ENCODE measurements around the gene TRMT11.
"Not testable (repeated sequence)": the region's sequence is repeated elsewhere in the genome, so short reads cannot be mapped to it uniquely, and the experiment has no call there.

The TRMT11 gene

DNA sequence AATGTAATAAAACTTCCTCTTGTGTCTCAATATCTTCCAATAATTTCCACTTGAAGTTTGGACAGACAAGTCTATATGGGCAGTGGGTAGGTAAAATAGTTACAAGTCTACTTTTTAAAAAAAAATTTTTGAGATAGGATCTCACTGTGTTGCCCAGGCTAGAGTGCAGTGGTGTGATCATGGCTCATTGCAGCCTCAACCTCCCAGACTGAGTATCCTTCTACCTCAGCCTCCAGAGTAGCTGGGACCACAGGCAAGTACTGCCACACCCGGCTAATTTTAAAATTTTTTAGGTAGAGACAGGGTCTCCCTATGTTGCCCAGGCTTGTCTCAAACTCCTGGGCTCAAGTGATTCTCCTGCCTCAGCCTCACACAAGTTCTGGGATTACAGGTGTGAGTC lies 13.9 kb upstream of the TRMT11 start:
- H3K4me3 ChIP-seq (ENCODE audit: low read length); H3K4me1 ChIP-seq (ENCODE audit: control insufficient read depth, insufficient read depth, low read length); DNase-seq (ENCODE audit: low read depth, low spot score); H3K27ac ChIP-seq (ENCODE audit: low read length); H3K27me3 ChIP-seq (ENCODE audit: control insufficient read depth, insufficient read depth, low read length); H3K9me3 ChIP-seq (ENCODE audit: control insufficient read depth, insufficient read depth, low read length); H3K36me3 ChIP-seq (ENCODE audit: control insufficient read depth, insufficient read depth, low read length): not testable (repeated sequence)
- no CpG with 5 or more reads among the region's 1 CpG for WGBS (ENCODE audit: insufficient coverage, insufficient read length)

DNA sequence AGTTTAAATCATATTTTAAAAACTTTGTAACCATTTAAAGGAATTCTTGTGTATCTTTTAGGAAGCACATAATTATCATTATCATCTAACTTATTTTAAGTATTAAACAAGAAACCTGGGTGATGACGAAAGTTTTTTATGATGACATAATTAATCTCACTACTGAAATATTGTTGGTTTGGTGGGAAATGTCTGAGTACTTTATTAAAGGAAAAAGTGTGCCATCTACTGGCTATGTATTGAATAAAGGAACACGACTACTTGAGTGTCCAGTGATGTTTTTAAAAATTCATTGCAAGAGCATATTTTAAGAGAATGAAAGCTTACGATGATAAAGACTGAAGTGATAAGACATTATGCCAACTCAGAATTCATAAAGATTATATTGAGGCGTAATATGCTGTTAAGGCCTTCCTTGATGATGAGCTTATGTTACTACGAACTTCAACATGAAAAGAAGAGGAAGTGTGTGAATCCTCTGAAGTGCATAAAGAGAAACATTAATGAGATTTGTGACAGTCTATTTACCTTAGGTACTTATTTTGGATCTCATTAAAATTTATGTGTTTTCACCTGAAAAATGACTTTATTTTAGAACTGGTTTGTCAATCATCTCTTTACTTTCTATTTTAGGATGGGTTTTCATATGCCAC lies 12.0 kb upstream of the TRMT11 start:
- H3K27ac ChIP-seq (ENCODE audit: low read length): no peak overlapping the region
- no peaks in the 10 kb centered on the region for H3K27me3 ChIP-seq (ENCODE audit: control insufficient read depth, insufficient read depth, low read length)
- no peaks in the 10 kb centered on the region for H3K4me1 ChIP-seq (ENCODE audit: control insufficient read depth, insufficient read depth, low read length)
- H3K4me3 ChIP-seq (ENCODE audit: low read length): no peak overlapping the region
- no CpG with 5 or more reads among the region's 5 CpGs for WGBS (ENCODE audit: insufficient coverage, insufficient read length)
- no peaks in the 10 kb centered on the region for H3K9me3 ChIP-seq (ENCODE audit: control insufficient read depth, insufficient read depth, low read length)
- no peak for DNase-seq (ENCODE audit: low read depth, low spot score)
- no peaks in the 10 kb centered on the region for H3K36me3 ChIP-seq (ENCODE audit: control insufficient read depth, insufficient read depth, low read length)

DNA sequence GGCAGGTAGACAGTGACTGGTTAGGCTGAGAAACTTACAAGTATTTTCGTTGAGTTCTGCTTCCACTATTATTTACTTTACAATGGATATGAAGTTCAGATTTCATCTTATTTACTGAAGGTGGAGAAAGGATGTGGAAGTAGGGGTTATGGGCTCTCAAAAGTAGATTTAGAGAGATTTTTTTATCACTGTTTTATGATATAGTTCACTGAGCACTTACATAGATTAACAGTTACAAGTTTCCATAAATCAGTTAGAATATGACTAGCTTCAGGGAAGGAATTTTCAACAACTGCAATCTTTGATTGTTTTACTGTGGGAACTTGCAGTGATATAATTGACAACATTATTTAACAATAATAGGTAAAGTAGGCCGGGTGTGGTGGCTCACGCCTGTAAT lies 7.2 kb upstream of the TRMT11 start:
- no peaks in the 10 kb centered on the region for H3K27me3 ChIP-seq (ENCODE audit: control insufficient read depth, insufficient read depth, low read length)
- DNase-seq (ENCODE audit: low read depth, low spot score): no peak
- no peak overlapping the region for H3K4me3 ChIP-seq (ENCODE audit: low read length)
- H3K4me1 ChIP-seq (ENCODE audit: control insufficient read depth, insufficient read depth, low read length): no peaks in the 10 kb centered on the region
- no peak overlapping the region for H3K27ac ChIP-seq (ENCODE audit: low read length)
- H3K36me3 ChIP-seq (ENCODE audit: control insufficient read depth, insufficient read depth, low read length): no peaks in the 10 kb centered on the region
- H3K9me3 ChIP-seq (ENCODE audit: control insufficient read depth, insufficient read depth, low read length): no peaks in the 10 kb centered on the region
- WGBS (ENCODE audit: insufficient coverage, insufficient read length): no CpG with 5 or more reads among the region's 3 CpGs

DNA sequence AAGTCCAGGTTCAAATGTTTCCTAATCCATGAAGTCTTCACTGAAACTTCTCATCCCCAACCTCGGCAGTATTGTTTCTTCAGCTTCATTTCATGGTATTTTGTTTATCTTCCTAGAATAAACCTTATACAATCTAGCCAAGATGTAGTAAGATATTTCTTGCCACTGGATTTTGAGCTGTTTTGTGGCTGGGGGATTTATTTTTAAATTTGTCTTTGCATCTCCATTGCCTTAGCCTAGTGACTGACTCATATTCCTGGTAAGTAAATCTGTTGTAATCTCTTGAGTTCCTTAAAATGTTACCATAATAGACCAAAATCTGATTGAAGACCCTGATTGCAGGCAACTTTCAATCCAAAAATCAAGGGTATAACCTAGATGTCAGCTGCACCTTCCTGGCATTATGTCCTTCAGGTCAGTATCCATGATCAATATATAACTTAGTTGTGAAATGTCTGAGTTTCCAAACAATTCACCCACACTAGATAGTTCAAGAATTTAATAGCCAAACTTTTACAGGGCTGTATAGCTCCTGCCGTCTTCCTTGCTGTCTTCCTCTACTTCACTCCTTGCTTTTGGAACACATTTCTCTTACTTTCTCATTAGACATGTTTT lies 4.7 kb upstream of the TRMT11 start:
- H3K4me1 ChIP-seq (ENCODE audit: control insufficient read depth, insufficient read depth, low read length): no peaks in the 10 kb centered on the region
- no peaks in the 10 kb centered on the region for H3K36me3 ChIP-seq (ENCODE audit: control insufficient read depth, insufficient read depth, low read length)
- H3K27ac ChIP-seq (ENCODE audit: low read length): no peak overlapping the region
- no peaks in the 10 kb centered on the region for H3K9me3 ChIP-seq (ENCODE audit: control insufficient read depth, insufficient read depth, low read length)
- H3K4me3 ChIP-seq (ENCODE audit: low read length): no peak overlapping the region
- no CpG with 5 or more reads among the region's 2 CpGs for WGBS (ENCODE audit: insufficient coverage, insufficient read length)
- no peaks in the 10 kb centered on the region for H3K27me3 ChIP-seq (ENCODE audit: control insufficient read depth, insufficient read depth, low read length)
- no peak for DNase-seq (ENCODE audit: low read depth, low spot score)

DNA sequence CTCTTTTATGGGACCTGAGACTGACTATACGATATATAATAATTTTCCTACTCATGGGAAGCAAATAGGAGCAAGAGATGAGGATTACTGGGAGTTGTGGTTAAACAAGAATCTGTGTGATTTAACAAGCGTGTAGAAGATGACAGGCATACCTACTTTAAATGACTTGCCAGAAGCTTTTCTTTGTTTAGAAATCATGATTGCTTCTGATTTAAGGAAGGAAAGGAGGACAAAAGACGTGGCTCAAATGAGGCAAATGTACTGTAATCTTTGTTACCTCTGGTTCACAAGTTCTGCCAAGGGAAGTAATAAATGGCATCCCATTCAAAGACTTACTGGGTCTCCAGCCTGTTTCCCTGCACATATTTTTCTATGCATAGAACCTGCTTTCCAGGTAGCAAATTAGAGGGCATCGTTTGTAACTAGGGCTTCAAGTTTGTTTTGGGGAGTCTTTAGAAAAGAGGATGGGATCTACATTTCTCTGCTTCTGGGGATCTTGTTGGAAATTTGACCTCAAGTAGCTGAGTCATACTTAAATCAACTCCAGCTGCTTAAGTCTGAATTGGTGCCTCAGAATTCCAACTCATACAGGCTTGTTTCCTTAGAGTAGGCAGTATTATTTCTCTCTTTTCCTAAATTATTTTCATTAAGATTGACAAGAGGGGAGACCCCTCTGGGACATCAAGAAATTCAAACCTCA lies 2.9 kb upstream of the TRMT11 start:
- Histone ChIP-seq H3K9me3 (ENCODE audit: control insufficient read depth, insufficient read depth, low read length) (no peaks in the 10 kb centered on the region), H3K36me3 (ENCODE audit: control insufficient read depth, insufficient read depth, low read length) (no peaks in the 10 kb centered on the region), H3K4me3 (ENCODE audit: low read length) (no peak overlapping the region), H3K4me1 (ENCODE audit: control insufficient read depth, insufficient read depth, low read length) (0 out of 2 replicates have a peak, but pooled peaks cover 2% of the 10 kb centered on the region), H3K27ac (ENCODE audit: low read length) (no peak overlapping the region), H3K27me3 (ENCODE audit: control insufficient read depth, insufficient read depth, low read length) (no peaks in the 10 kb centered on the region)
- no CpG with 5 or more reads among the region's 4 CpGs for WGBS (ENCODE audit: insufficient coverage, insufficient read length)
- DNase-seq (ENCODE audit: low read depth, low spot score): no peak

DNA sequence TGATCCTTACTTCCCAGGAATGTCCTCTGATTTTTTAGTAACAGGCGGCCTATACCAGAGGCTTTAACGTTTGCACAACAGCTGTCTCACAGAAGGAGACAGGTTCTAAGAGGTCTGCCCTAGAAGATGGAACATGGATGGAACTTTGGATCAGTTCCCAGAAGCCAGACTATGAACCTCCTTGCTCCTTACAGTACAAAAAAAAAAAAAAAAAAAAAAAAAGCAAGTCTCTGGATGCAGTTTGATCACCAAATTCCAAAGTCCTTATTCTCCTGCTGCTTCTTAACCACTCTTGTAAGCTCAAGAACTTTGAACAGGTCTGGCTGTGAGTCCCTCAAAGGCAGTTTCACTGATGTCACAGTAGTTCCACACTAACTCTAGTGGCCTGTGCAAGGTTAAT lies 2.0 kb upstream of the TRMT11 start:
- Histone ChIP-seq H3K36me3 (ENCODE audit: control insufficient read depth, insufficient read depth, low read length) (no peaks in the 10 kb centered on the region), H3K9me3 (ENCODE audit: control insufficient read depth, insufficient read depth, low read length) (no peaks in the 10 kb centered on the region), H3K4me3 (ENCODE audit: low read length) (no peak overlapping the region), H3K27ac (ENCODE audit: low read length) (no peak overlapping the region), H3K27me3 (ENCODE audit: control insufficient read depth, insufficient read depth, low read length) (no peaks in the 10 kb centered on the region), H3K4me1 (ENCODE audit: control insufficient read depth, insufficient read depth, low read length) (0 out of 2 replicates have a peak, but pooled peaks cover 2% of the 10 kb centered on the region)
- DNase-seq (ENCODE audit: low read depth, low spot score): no peak
- no CpG with 5 or more reads among the region's 2 CpGs for WGBS (ENCODE audit: insufficient coverage, insufficient read length)

DNA sequence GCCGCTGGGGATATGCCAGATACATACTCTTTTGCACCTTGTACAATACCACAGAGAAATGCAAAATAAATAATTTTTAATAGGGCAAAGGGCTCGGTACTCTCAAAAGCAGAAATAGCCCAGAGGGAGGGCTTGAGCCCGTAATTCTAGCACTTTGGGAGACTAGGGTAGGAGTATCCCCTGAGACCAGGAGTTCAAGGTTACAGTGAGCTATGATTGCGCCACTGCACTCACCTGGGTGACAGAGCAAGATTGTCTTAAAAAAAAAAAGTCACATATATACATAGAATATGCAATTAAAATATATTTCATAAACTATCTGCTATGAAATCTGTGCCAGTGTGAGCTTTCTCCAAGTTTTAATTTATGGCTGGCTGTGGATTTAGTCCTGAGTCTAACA lies 818 bp upstream of the TRMT11 start:
- H3K27me3 ChIP-seq (ENCODE audit: control insufficient read depth, insufficient read depth, low read length): no peaks in the 10 kb centered on the region
- WGBS (ENCODE audit: insufficient coverage, insufficient read length): no CpG with 5 or more reads among the region's 4 CpGs
- no peak overlapping the region for H3K27ac ChIP-seq (ENCODE audit: low read length)
- 0 out of 2 replicates have a peak, but pooled peaks cover 2% of the 10 kb centered on the region for H3K4me1 ChIP-seq (ENCODE audit: control insufficient read depth, insufficient read depth, low read length)
- H3K9me3 ChIP-seq (ENCODE audit: control insufficient read depth, insufficient read depth, low read length): no peaks in the 10 kb centered on the region
- H3K36me3 ChIP-seq (ENCODE audit: control insufficient read depth, insufficient read depth, low read length): no peaks in the 10 kb centered on the region
- DNase-seq (ENCODE audit: low read depth, low spot score): no peak
- no peak overlapping the region; the same call in 1 of the 2 replicates for H3K4me3 ChIP-seq (ENCODE audit: low read length)

DNA sequence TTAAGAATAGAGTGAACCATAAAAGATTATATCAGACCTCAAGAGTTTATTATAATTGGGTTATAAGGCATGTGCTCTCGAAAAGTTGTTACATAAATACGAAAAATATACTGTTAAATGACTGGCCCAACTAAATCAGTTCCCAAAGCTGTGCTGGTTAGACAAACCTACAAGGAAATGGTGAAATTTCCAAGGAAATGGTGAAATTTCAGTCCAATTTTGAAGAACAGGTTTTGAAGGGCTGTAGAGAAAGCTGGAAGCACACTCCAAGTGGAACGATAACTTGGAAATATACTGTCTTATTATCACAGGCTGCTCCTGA lies 400 bp upstream of the TRMT11 start:
- H3K4me3 ChIP-seq (ENCODE audit: low read length): peak overlapping the region; percentile 62; the same call in 1 of the 2 replicates
- no CpG with 5 or more reads among the region's 3 CpGs for WGBS (ENCODE audit: insufficient coverage, insufficient read length)
- no peak for DNase-seq (ENCODE audit: low read depth, low spot score)

DNA sequence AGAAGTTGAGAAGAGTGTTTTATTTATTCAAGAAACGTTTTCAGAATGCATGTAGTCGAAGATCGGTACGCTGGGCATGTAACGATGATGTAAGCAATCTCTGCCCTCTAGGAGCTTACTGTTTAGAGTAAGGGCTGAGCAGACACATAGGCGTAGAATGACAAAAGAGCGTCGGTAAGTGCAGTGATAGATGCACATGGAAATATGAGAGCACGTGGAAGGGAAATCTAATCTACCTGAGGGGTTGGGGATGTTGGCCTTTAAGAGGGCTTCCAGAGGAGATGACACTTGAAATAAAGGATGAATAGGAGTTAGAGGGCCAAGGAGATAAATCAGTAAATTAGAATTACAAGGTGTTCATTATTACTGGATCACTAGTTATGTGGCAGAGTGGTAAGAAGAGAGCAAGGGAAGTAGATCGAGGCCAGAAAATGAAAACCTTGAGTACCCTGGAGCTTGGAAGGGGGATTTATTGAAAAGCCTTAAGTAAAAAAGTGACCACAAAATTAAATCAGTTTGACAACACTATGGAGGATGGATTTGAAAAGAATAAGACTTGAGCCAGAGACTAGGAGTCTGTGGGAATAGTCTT lies 782 bp downstream of the TRMT11 start:
- H3K9me3 ChIP-seq (ENCODE audit: control insufficient read depth, insufficient read depth, low read length): no peaks in the 10 kb centered on the region
- H3K27ac ChIP-seq (ENCODE audit: low read length): no peak overlapping the region
- no peaks in the 10 kb centered on the region for H3K27me3 ChIP-seq (ENCODE audit: control insufficient read depth, insufficient read depth, low read length)
- 0 out of 2 replicates have a peak, but pooled peaks cover 2% of the 10 kb centered on the region for H3K4me1 ChIP-seq (ENCODE audit: control insufficient read depth, insufficient read depth, low read length)
- DNase-seq (ENCODE audit: low read depth, low spot score): no peak
- H3K36me3 ChIP-seq (ENCODE audit: control insufficient read depth, insufficient read depth, low read length): no peaks in the 10 kb centered on the region
- H3K4me3 ChIP-seq (ENCODE audit: low read length): peak overlapping the region; percentile 62; the same call in 1 of the 2 replicates
- WGBS (ENCODE audit: insufficient coverage, insufficient read length): no CpG with 5 or more reads among the region's 10 CpGs

More for the DNA sequence above, 400 bp upstream of the TRMT11 start:
- H3K27ac ChIP-seq (ENCODE audit: low read length): no peak overlapping the region
- no peaks in the 10 kb centered on the region for H3K27me3 ChIP-seq (ENCODE audit: control insufficient read depth, insufficient read depth, low read length)
- H3K4me1 ChIP-seq (ENCODE audit: control insufficient read depth, insufficient read depth, low read length): 0 out of 2 replicates have a peak, but pooled peaks cover 2% of the 10 kb centered on the region
- H3K9me3 ChIP-seq (ENCODE audit: control insufficient read depth, insufficient read depth, low read length): no peaks in the 10 kb centered on the region
- no peaks in the 10 kb centered on the region for H3K36me3 ChIP-seq (ENCODE audit: control insufficient read depth, insufficient read depth, low read length)

DNA sequence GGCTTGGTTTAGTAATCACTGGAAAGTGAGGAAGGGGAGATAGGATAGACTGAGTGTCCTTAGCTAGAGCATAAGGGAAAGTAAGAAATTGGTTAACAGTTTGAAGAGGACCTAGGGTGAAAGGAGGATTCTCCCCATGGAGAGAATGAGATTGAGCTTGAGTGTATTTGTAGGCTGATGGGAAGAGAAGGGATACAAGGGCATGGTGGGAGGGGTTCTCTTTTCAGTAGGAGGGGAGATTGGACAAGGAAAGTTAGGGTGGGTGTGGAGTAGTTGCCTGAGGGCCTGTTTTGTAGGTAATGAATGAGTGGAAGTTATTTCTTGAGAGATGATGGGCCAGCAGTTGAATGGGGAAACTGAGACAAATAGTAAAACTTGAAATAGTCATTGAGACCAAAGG lies 1.9 kb downstream of the TRMT11 start:
- DNase-seq (ENCODE audit: low read depth, low spot score): no peak
- H3K9me3 ChIP-seq (ENCODE audit: control insufficient read depth, insufficient read depth, low read length): no peaks in the 10 kb centered on the region
- H3K27me3 ChIP-seq (ENCODE audit: control insufficient read depth, insufficient read depth, low read length): no peaks in the 10 kb centered on the region
- H3K27ac ChIP-seq (ENCODE audit: low read length): no peak overlapping the region
- no peaks in the 10 kb centered on the region for H3K36me3 ChIP-seq (ENCODE audit: control insufficient read depth, insufficient read depth, low read length)
- H3K4me1 ChIP-seq (ENCODE audit: control insufficient read depth, insufficient read depth, low read length): 0 out of 2 replicates have a peak, but pooled peaks cover 2% of the 10 kb centered on the region
- H3K4me3 ChIP-seq (ENCODE audit: low read length): no peak overlapping the region
